ENCODE results near the gene EEF2K.
"Not testable (repeated sequence)": the region's sequence is repeated elsewhere in the genome, so short reads cannot be mapped to it uniquely, and the experiment has no call there.

The EEF2K gene

GRCh38 chr16:22190081-22190775 lies 15.8 kb upstream of the EEF2K start:
- peak in 1 of 2 donors; percentile 100 for DNase-seq

GRCh38 chr16:22190776-22191531 lies 15.1 kb upstream of the EEF2K start:
- peak; percentile 100 for DNase-seq

- DNase-seq: no peak
Measured at GRCh38 chr16:22191532-22192260, 14.4 kb upstream of the EEF2K start.

GRCh38 chr16:22192261-22193062 lies 13.6 kb upstream of the EEF2K start:
- DNase-seq: peak; percentile 23 to 56

- no peak for DNase-seq
Measured at GRCh38 chr16:22193063-22193411, 13.0 kb upstream of the EEF2K start.

- no peak for DNase-seq
Measured at GRCh38 chr16:22194707-22195444, 11.2 kb upstream of the EEF2K start.

- DNase-seq: no peak
Measured at GRCh38 chr16:22195445-22195694, 10.7 kb upstream of the EEF2K start.

- DNase-seq: peak; percentile 89 to 92
Measured at GRCh38 chr16:22195695-22196558, 10.2 kb upstream of the EEF2K start.

- DNase-seq: not testable (repeated sequence)
Measured at GRCh38 chr16:22196559-22197168, 9.4 kb upstream of the EEF2K start.

- no peak for DNase-seq
Measured at GRCh38 chr16:22198547-22199293, 7.4 kb upstream of the EEF2K start.

- DNase-seq: no peak
Measured at GRCh38 chr16:22202261-22202637, 3.8 kb upstream of the EEF2K start.

GRCh38 chr16:22203091-22203490 lies 3.0 kb upstream of the EEF2K start:
- no peak for DNase-seq

GRCh38 chr16:22204091-22204655 lies 1.9 kb upstream of the EEF2K start:
- DNase-seq: no peak

GRCh38 chr16:22205577-22206012 lies 483 bp upstream of the EEF2K start:
- no peak for DNase-seq

GRCh38 chr16:22206842-22207714 lies 1.0 kb downstream of the EEF2K start:
- DNase-seq: peak; percentile 42 to 79

GRCh38 chr16:22207715-22208360 lies 1.8 kb downstream of the EEF2K start:
- DNase-seq: no peak

GRCh38 chr16:22210285-22210684 lies 4.2 kb downstream of the EEF2K start:
- no peak for DNase-seq

- DNase-seq: no peak
Measured at GRCh38 chr16:22210854-22211253, 4.8 kb downstream of the EEF2K start.
